Lower leg skin (tissue), 3 donors: ENCODE results near the gene KRTAP1-5.

ENCODE experiments used
- CTCF ChIP-seq, 3 donors: fragments of 450-650 bp; IDR thresholded peaks; one replicate each; pipeline ENCODE4 v1.5.1; 2016; ENCODE audit warnings: antibody characterized with exemption in 3 of 3, mild to moderate bottlenecking in 3 of 3, moderate library complexity in 2 of 3
- POLR2A ChIP-seq, 2 donors: fragments of 450-650 bp; IDR thresholded peaks; one replicate each; pipeline ENCODE4 v1.6.1; 2016 to 2017; ENCODE audit warnings: antibody characterized with exemption in 2 of 2, mild to moderate bottlenecking in 1 of 2, moderate library complexity in 1 of 2

GRCh38 chr17:41004397-41004796 is 22.6 kb downstream of the KRTAP1-5 start:
- TF ChIP-seq CTCF (IDR thresholded peaks at IDR 0.05) = no peak
- no peak for TF ChIP-seq POLR2A (IDR thresholded peaks at IDR 0.05)
